Right atrium auricular region (tissue), 2 donors: Measurements from ENCODE around the gene ADAMTS9. TPM values are rescaled to one million over a fixed set of nuclear protein-coding genes. Genes with fewer than 3 reads are reported as not detected.

Experiments used
- DNase-seq: peaks from one replicate; pipeline ENCODE4 v3.0.0-alpha.2; 2019; ENCODE audit warnings: low spot score
- H3K27ac ChIP-seq, 2 donors: fragments of 200-600 bp; sonication (generic); 1 replicate in 1 of 2; 2 replicates in 1 of 2; pipeline ENCODE4 v1.5.1; 2016 to 2019
- H3K27me3 ChIP-seq, 2 donors: fragments of 200-600 bp; sonication (generic); one replicate each; pipeline versions ENCODE4 v1.5.1 to v1.6.0; 2017 to 2019
- H3K36me3 ChIP-seq: fragments of 200-600 bp; sonication (generic); one replicate; pipeline ENCODE4 v1.5.1; 2016
- H3K4me1 ChIP-seq, 2 donors: fragments of 200-600 bp; sonication (generic); one replicate each; pipeline versions ENCODE4 v1.5.1 to v1.6.0; 2017 to 2019
- H3K4me3 ChIP-seq, 2 donors: fragments of 200-600 bp; sonication (generic); 1 replicate in 1 of 2; 2 replicates in 1 of 2; pipeline ENCODE4 v1.5.1; 2017 to 2019; ENCODE audit warnings: mild to moderate bottlenecking in 1 of 2, moderate library complexity in 1 of 2
- H3K9me3 ChIP-seq, 2 donors: fragments of 200-600 bp; sonication (generic); one replicate each; pipeline ENCODE4 v1.5.1; 2019
- total RNA-seq, 2 donors: library from RNA; depleted of rRNA; stranded (reverse); fragments of >200 nt; gene quantifications; one replicate each; pipeline ENCODE4 v1.1.0, GENCODE V29; 2016
- TF ChIP-seq, protein P1 (sequence below), 2 donors: fragments of 200-600 bp; sonication (generic); IDR thresholded peaks; one replicate each; pipeline ENCODE4 v1.5.1; 2019; ENCODE audit warnings: antibody characterized with exemption in 2 of 2

ADAMTS9 gene
- total RNA-seq, 2 donors from 2014 or later = 20.2 to 21.0 TPM

GRCh38 chr3:64508140-64508539, 179.7 kb downstream of the ADAMTS9 start:
- Histone ChIP-seq H3K9me3 (no peaks in the 10 kb centered on the region), H3K27ac (no peak overlapping the region), H3K4me1 (no peaks in the 10 kb centered on the region), H3K27me3 (no peaks in the 10 kb centered on the region), H3K4me3 (no peak overlapping the region), H3K36me3 (no peaks in the 10 kb centered on the region)
- TF ChIP-seq, protein P1, sequence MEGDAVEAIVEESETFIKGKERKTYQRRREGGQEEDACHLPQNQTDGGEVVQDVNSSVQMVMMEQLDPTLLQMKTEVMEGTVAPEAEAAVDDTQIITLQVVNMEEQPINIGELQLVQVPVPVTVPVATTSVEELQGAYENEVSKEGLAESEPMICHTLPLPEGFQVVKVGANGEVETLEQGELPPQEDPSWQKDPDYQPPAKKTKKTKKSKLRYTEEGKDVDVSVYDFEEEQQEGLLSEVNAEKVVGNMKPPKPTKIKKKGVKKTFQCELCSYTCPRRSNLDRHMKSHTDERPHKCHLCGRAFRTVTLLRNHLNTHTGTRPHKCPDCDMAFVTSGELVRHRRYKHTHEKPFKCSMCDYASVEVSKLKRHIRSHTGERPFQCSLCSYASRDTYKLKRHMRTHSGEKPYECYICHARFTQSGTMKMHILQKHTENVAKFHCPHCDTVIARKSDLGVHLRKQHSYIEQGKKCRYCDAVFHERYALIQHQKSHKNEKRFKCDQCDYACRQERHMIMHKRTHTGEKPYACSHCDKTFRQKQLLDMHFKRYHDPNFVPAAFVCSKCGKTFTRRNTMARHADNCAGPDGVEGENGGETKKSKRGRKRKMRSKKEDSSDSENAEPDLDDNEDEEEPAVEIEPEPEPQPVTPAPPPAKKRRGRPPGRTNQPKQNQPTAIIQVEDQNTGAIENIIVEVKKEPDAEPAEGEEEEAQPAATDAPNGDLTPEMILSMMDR (IDR thresholded peaks at IDR 0.05) = no peak
- no peak for DNase-seq

- no peak overlapping the region for H3K27ac ChIP-seq
- no peaks in the 10 kb centered on the region for H3K9me3 ChIP-seq
- no peaks in the 10 kb centered on the region for H3K27me3 ChIP-seq
- TF ChIP-seq, protein P1 (IDR thresholded peaks at IDR 0.05) = no peak
- no peaks in the 10 kb centered on the region for H3K36me3 ChIP-seq
- H3K4me3 ChIP-seq = no peak overlapping the region
- DNase-seq = no peak
- H3K4me1 ChIP-seq = no peaks in the 10 kb centered on the region
These were observed 181.5 kb downstream of the ADAMTS9 start for GRCh38 chr3:64506255-64506654.

GRCh38 chr3:64505419-64505818, 182.4 kb downstream of the ADAMTS9 start:
- TF ChIP-seq, protein P1 (IDR thresholded peaks at IDR 0.05) = no peak
- Histone ChIP-seq H3K27me3 (no peaks in the 10 kb centered on the region), H3K4me3 (no peak overlapping the region), H3K27ac (no peak overlapping the region), H3K4me1 (no peaks in the 10 kb centered on the region), H3K36me3 (no peaks in the 10 kb centered on the region), H3K9me3 (no peaks in the 10 kb centered on the region)
- no peak for DNase-seq

GRCh38 chr3:64502284-64502683, 185.5 kb downstream of the ADAMTS9 start:
- no peaks in the 10 kb centered on the region for H3K4me1 ChIP-seq
- no peaks in the 10 kb centered on the region for H3K27me3 ChIP-seq
- no peak overlapping the region for H3K27ac ChIP-seq
- DNase-seq = no peak
- no peak overlapping the region for H3K4me3 ChIP-seq
- TF ChIP-seq, protein P1 (IDR thresholded peaks at IDR 0.05) = no peak
- H3K9me3 ChIP-seq = no peaks in the 10 kb centered on the region
- no peaks in the 10 kb centered on the region for H3K36me3 ChIP-seq

DNA sequence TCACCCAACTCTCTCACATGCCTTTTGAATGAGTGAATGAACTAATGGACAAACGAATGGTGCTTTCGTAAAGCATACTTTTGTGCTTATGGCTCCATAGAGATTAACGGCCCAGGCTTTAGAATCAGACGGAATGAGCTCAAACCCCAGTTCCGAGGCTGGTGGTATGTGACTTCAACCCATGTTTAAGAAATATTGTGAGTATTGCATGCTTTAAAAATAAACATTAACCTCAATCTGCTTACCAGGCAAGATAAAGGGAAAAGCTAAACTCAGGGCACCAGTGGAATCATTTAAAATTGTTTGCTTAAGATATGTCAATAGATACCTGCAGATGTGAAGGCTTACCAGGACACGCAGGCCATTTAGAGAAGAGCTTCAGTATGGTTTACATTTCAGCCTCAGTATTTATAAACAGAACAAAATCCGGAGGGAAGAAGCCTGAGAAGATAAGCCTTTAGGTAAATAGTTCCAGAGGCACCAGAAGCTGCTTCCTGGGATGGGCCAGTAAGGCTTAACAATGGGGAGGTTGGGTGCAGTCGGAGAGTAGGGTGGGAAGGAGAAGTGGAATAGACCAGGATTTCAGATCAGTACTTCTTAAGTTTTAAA, 186.4 kb downstream of the ADAMTS9 start:
- H3K4me1 ChIP-seq = no peaks in the 10 kb centered on the region
- H3K36me3 ChIP-seq = no peaks in the 10 kb centered on the region
- DNase-seq = no peak
- no peak overlapping the region for H3K4me3 ChIP-seq
- H3K27ac ChIP-seq = no peak overlapping the region
- TF ChIP-seq, protein P1 (IDR thresholded peaks at IDR 0.05) = no peak
- H3K9me3 ChIP-seq = no peaks in the 10 kb centered on the region
- no peaks in the 10 kb centered on the region for H3K27me3 ChIP-seq
